Measurements from ENCODE around the gene PIK3C2G. TPM values are rescaled to one million over a fixed set of nuclear protein-coding genes. Genes with fewer than 3 reads are reported as not detected.

PIK3C2G gene
- total RNA-seq, 2 donors from 2014 or later: not detected

Other genes with a start within 250 kb of the PIK3C2G start
- gene RERGL, start 171.3 kb upstream of the PIK3C2G start, total RNA-seq: not detected